Endothelial cell of umbilical vein (primary cell): ENCODE measurements around the gene SPIRE1. TPM values are rescaled to one million over a fixed set of nuclear protein-coding genes. Genes with fewer than 3 reads are reported as not detected.

Experiments
- BruUV-seq: library from RNA; stranded (reverse); fragments of 400-500 nt; replicated peaks from 2 replicates; lab custom pipeline; 2021; lab: Mats Ljungman, UMichigan
- CTCF ChIA-PET: fragments of 300-600, 350-600 bp; sonication (Branson Sonifier 250); formaldehyde crosslinking; loops from one replicate; lab custom pipeline; 2021; ENCODE audit warnings: antibody characterized with exemption, inconsistent platforms; lab: Charles Lee
- POLR2A ChIA-PET: fragments of 300-600, 350-600 bp; sonication (Branson Sonifier 250); formaldehyde crosslinking; loops from one replicate; lab custom pipeline; 2021; ENCODE audit warnings: antibody characterized with exemption, inconsistent platforms; lab: Charles Lee
- DNase-seq: peaks from one replicate; pipeline ENCODE4 v3.0.0-alpha.2; 2011; ENCODE audit warnings: low read depth, low spot score
- FAIRE-seq: peaks from 2 replicates; lab custom pipeline; 2011; peaks lifted over from hg19 to GRCh38; lab: Jason Lieb, UNC
- H2AFZ ChIP-seq: 2 replicates; pipeline ENCODE4 v1.6.0; 2012; ENCODE audit warnings: low read depth, low read length, control low read depth, inconsistent platforms
- H3K27ac ChIP-seq: 2 replicates; pipeline ENCODE4 v1.5.1; 2011; ENCODE audit warnings: low read depth, mild to moderate bottlenecking, control low read depth, low read length, moderate library complexity; ENCODE audit not compliant: insufficient read depth
- H3K27me3 ChIP-seq, 2 experiments: 2 replicates each; pipeline versions ENCODE4 v1.6.0 to v1.6.1; 2011; ENCODE audit warnings: low read length in 2 of 2, mixed read lengths in 1 of 2; ENCODE audit not compliant: control insufficient read depth in 2 of 2, insufficient read depth in 2 of 2
- H3K36me3 ChIP-seq, 2 experiments: 2 replicates in 1 of 2; 3 replicates in 1 of 2; pipeline ENCODE4 v1.5.1; 2011; ENCODE audit warnings: low read length in 2 of 2, mild to moderate bottlenecking in 1 of 2, moderate library complexity in 1 of 2; ENCODE audit not compliant: control insufficient read depth in 2 of 2, insufficient read depth in 2 of 2; ENCODE audit errors: extremely low read depth in 1 of 2
- H3K4me1 ChIP-seq: 3 replicates; pipeline ENCODE4 v1.5.1; 2011; ENCODE audit warnings: mild to moderate bottlenecking, low read length; ENCODE audit not compliant: control insufficient read depth, insufficient read depth; ENCODE audit errors: extremely low read depth
- H3K4me2 ChIP-seq: 2 replicates; pipeline ENCODE4 v1.6.1; 2011; ENCODE audit warnings: low read length, control low read depth, mixed read lengths; ENCODE audit not compliant: insufficient read depth
- H3K4me3 ChIP-seq, 3 experiments: fragments of 200-600 bp in 1 of 3; sonication (generic), shearing (Covaris generic) in 1 of 3; replicated peaks in 1 of 3; 2 replicates each; pipeline ENCODE4 v1.5.1; 2011 to 2016; ENCODE audit warnings: control low read depth in 3 of 3, low read length in 3 of 3, mild to moderate bottlenecking in 2 of 3, inconsistent platforms in 1 of 3, low read depth in 1 of 3, moderate library complexity in 1 of 3; ENCODE audit not compliant: insufficient read depth in 1 of 3
- H3K79me2 ChIP-seq: 2 replicates; pipeline ENCODE4 v1.6.0; 2012; ENCODE audit warnings: low read length, inconsistent platforms; ENCODE audit not compliant: control insufficient read depth, insufficient read depth
- H3K9ac ChIP-seq: replicated peaks from 2 replicates; pipeline ENCODE3; 2011; ENCODE audit warnings: low read length, control low read depth; ENCODE audit not compliant: insufficient read depth; ENCODE audit errors: extremely low read depth
- H3K9me1 ChIP-seq: replicated peaks from 3 replicates; pipeline ENCODE4 v1.6.0; 2011; ENCODE audit warnings: mild to moderate bottlenecking, low read length; ENCODE audit not compliant: control insufficient read depth, insufficient read depth; ENCODE audit errors: extremely low read depth
- H3K9me3 ChIP-seq: replicated peaks from 2 replicates; pipeline ENCODE4 v1.5.1; 2012; ENCODE audit warnings: low read length, inconsistent platforms; ENCODE audit not compliant: control insufficient read depth, insufficient read depth
- H4K20me1 ChIP-seq: replicated peaks from 2 replicates; pipeline ENCODE3; 2011; ENCODE audit warnings: mild to moderate bottlenecking, low read length; ENCODE audit not compliant: control insufficient read depth, insufficient read depth; ENCODE audit errors: extremely low read depth
- CTCF ChIP-seq, 2 donors: IDR thresholded peaks; 1 replicate in 1 of 2; 2 replicates in 1 of 2; pipeline ENCODE4 v1.5.1; 2011; ENCODE audit warnings: low read length in 2 of 2, mild to moderate bottlenecking in 2 of 2, moderate library complexity in 2 of 2, control low read depth in 1 of 2, inconsistent platforms in 1 of 2, low read depth in 1 of 2; ENCODE audit not compliant: insufficient read depth in 1 of 2; ENCODE audit errors: extremely low read depth in 1 of 2
- EZH2 ChIP-seq: IDR thresholded peaks from 2 replicates; pipeline ENCODE4 v1.6.1; 2012; ENCODE audit warnings: borderline replicate concordance, low read depth, mild to moderate bottlenecking, moderate library complexity, low read length, inconsistent platforms; ENCODE audit not compliant: severe bottlenecking
- FOS ChIP-seq: IDR thresholded peaks from 2 replicates; pipeline ENCODE4 v1.6.1; 2011; ENCODE audit warnings: mild to moderate bottlenecking, low read length, moderate library complexity, borderline replicate concordance; ENCODE audit not compliant: insufficient read depth
- GATA2 ChIP-seq: IDR thresholded peaks from 2 replicates; pipeline ENCODE4 v1.7.0; 2011; ENCODE audit warnings: low read depth, mild to moderate bottlenecking, moderate library complexity, mixed read lengths, low read length; ENCODE audit not compliant: insufficient read length, insufficient read depth
- JUN ChIP-seq: IDR thresholded peaks from 2 replicates; pipeline ENCODE4 v1.6.1; 2011; ENCODE audit warnings: borderline replicate concordance, low read depth; ENCODE audit not compliant: insufficient read length, insufficient read depth
- MAX ChIP-seq: IDR thresholded peaks from 2 replicates; pipeline ENCODE4 v1.6.1; 2011; ENCODE audit not compliant: insufficient read depth, insufficient read length
- MYC ChIP-seq: IDR thresholded peaks from one replicate; pipeline ENCODE4 v1.6.1; 2011; ENCODE audit warnings: mild to moderate bottlenecking, low read depth, low read length
- POLR2A ChIP-seq: IDR thresholded peaks from 2 replicates; pipeline ENCODE4 v1.6.1; 2012; ENCODE audit warnings: low read depth, mild to moderate bottlenecking, control low read depth, low read length
- POLR2AphosphoS5 ChIP-seq: IDR thresholded peaks from 2 replicates; pipeline ENCODE4 v1.6.1; 2012; ENCODE audit warnings: low read depth, mild to moderate bottlenecking, control low read depth, low read length, moderate library complexity; ENCODE audit not compliant: insufficient read depth
- dilution Hi-C: fragments of 300-500 bp; cut with MboI; formaldehyde crosslinking; loops from one replicate; pipeline ENCODE4 v1.15.0; 2019; ENCODE audit warnings: low sequenced_read_pairs; ENCODE audit not compliant: extremely low pct_ligation_motif_present
- intact Hi-C: fragments of 100-400 bp; cut with micrococcal nuclease; formaldehyde crosslinking; loops from one replicate; pipeline ENCODE4 v1.10.0; 2022
- polyA plus RNA-seq, 4 experiments: library from polyadenylated mRNA; depleted of rRNA in 3 of 4; stranded (reverse) in 3 of 4; unstranded in 1 of 4; fragments of >200 nt; gene quantifications; 2 replicates each; pipeline versions ENCODE4 v1.2.1 to v1.2.3, GENCODE V29; 2011 to 2012; ENCODE audit warnings: missing spikeins in 1 of 4
- total RNA-seq: library from RNA; stranded (reverse); gene quantifications from 2 replicates; pipeline ENCODE4 v1.2.3, GENCODE V29; 2021

Gene SPIRE1
- total and polyA plus RNA-seq, 2 donors (not counting 3 experiments of a cell fraction or from before 2014, with no cell fraction given): 13.1 to 44.0 TPM

- H3K9ac ChIP-seq: no peak overlapping the region
- H2AFZ ChIP-seq: no peak overlapping the region
- H3K27ac ChIP-seq: no peak overlapping the region
- H3K79me2 ChIP-seq: no peaks in the 10 kb centered on the region
- no peak for FAIRE-seq
- ChIA-PET POLR2A (interaction anchor here (0.6 kb wide), 1 partner anchor 56 kb away, joined by 3 read pairs; no protein-coding TSS in a partner anchor), CTCF (interaction anchor here (1.4 kb wide), 1 partner anchor 17 kb away, joined by 3 read pairs; no protein-coding TSS in a partner anchor)
- H4K20me1 ChIP-seq: no peaks in the 10 kb centered on the region
- no peaks in the 10 kb centered on the region for H3K9me1 ChIP-seq
- no peaks in the 10 kb centered on the region for H3K4me1 ChIP-seq
- dilution Hi-C loops: no loop called here
- H3K36me3 ChIP-seq: peaks cover 5 to 11% of the 10 kb centered on the region in 2 experiments
- no peaks in the 10 kb centered on the region for H3K9me3 ChIP-seq
- DNase-seq: no peak
- no peak overlapping the region for H3K4me2 ChIP-seq
- no peak for TF ChIP-seq EZH2
- TF ChIP-seq POLR2A: no peak
- no peak for TF ChIP-seq FOS
- no peak for TF ChIP-seq GATA2
- no peak for TF ChIP-seq MYC
- TF ChIP-seq CTCF (IDR thresholded peaks at IDR 0.05; ENCODE audit: extremely low read depth in 1 of 2, insufficient read depth in 1 of 2, low read depth in 1 of 2, low read length in 2 of 2): no peak
- no peak for TF ChIP-seq MAX
- no peak for TF ChIP-seq JUN
- no peak for TF ChIP-seq POLR2AphosphoS5
- no TSS peak for BruUV-seq
- no peak overlapping the region for H3K4me3 ChIP-seq
- intact Hi-C loops: no loop called here
- H3K27me3 ChIP-seq: no peaks in the 10 kb centered on the region
These were observed 179.4 kb downstream of the SPIRE1 start for GRCh38 chr18:12478269-12479047.
